Astrocyte (in vitro differentiated cells and primary cell): Measurements from ENCODE around the gene MIEF1. TPM values are rescaled to one million over a fixed set of nuclear protein-coding genes. Genes with fewer than 3 reads are reported as not detected.

Experiments
- DNase-seq: peaks from one replicate; pipeline ENCODE4 v3.0.0-alpha.2; 2010; ENCODE audit warnings: low read depth
- FAIRE-seq: peaks from 2 replicates; lab custom pipeline; 2011; peaks lifted over from hg19 to GRCh38; lab: Jason Lieb, UNC
- H2AFZ ChIP-seq: 2 replicates; pipeline ENCODE4 v1.6.0; 2012; ENCODE audit warnings: low read depth, low read length, inconsistent platforms
- H3K27ac ChIP-seq: 2 replicates; pipeline ENCODE4 v1.5.1; 2011; ENCODE audit warnings: low read depth, low read length, inconsistent platforms
- H3K27me3 ChIP-seq: 2 replicates; pipeline ENCODE4 v1.6.0; 2011; ENCODE audit warnings: low read length, inconsistent platforms; ENCODE audit not compliant: insufficient read depth
- H3K36me3 ChIP-seq: 2 replicates; pipeline ENCODE4 v1.5.1; 2011; ENCODE audit warnings: low read length, inconsistent platforms; ENCODE audit not compliant: insufficient read depth
- H3K4me1 ChIP-seq: 2 replicates; pipeline ENCODE4 v1.5.1; 2011; ENCODE audit warnings: low read length, inconsistent platforms; ENCODE audit not compliant: insufficient read depth
- H3K4me2 ChIP-seq: 2 replicates; pipeline ENCODE4 v1.6.0; 2012; ENCODE audit warnings: low read length, inconsistent platforms
- H3K4me3 ChIP-seq: 2 replicates; pipeline ENCODE4 v1.5.1; 2011; ENCODE audit warnings: low read depth, mild to moderate bottlenecking, low read length, inconsistent platforms; ENCODE audit not compliant: insufficient read depth
- H3K79me2 ChIP-seq: 2 replicates; pipeline ENCODE4 v1.6.0; 2012; ENCODE audit warnings: mild to moderate bottlenecking, low read length, inconsistent platforms; ENCODE audit not compliant: insufficient read depth
- H3K9ac ChIP-seq: 2 replicates; pipeline ENCODE4 v1.6.0; 2012; ENCODE audit warnings: mild to moderate bottlenecking, low read length, inconsistent platforms
- H3K9me3 ChIP-seq: 2 replicates; pipeline ENCODE4 v1.5.1; 2012; ENCODE audit warnings: low read depth, mild to moderate bottlenecking, low read length, inconsistent platforms; ENCODE audit not compliant: insufficient read depth
- H4K20me1 ChIP-seq: 2 replicates; pipeline ENCODE4 v1.6.0; 2012; ENCODE audit warnings: low read length, inconsistent platforms; ENCODE audit not compliant: insufficient read depth
- H3K27ac Mint-ChIP-seq: one replicate; pipeline ENCODE4 v1.8.0; 2021; ENCODE audit warnings: mild to moderate bottlenecking, mixed read lengths; ENCODE audit not compliant: unreplicated experiment
- H3K27me3 Mint-ChIP-seq: one replicate; pipeline ENCODE4 v1.8.0; 2021; ENCODE audit warnings: low read depth, mixed read lengths; ENCODE audit not compliant: unreplicated experiment
- H3K36me3 Mint-ChIP-seq: one replicate; pipeline ENCODE4 v1.8.0; 2021; ENCODE audit warnings: low read depth, mixed read lengths; ENCODE audit not compliant: unreplicated experiment
- H3K4me1 Mint-ChIP-seq: one replicate; pipeline ENCODE4 v1.8.0; 2021; ENCODE audit warnings: low read depth, mixed read lengths; ENCODE audit not compliant: unreplicated experiment
- H3K4me3 Mint-ChIP-seq: one replicate; pipeline ENCODE4 v1.8.0; 2021; ENCODE audit warnings: mild to moderate bottlenecking, moderate library complexity, mixed read lengths; ENCODE audit not compliant: unreplicated experiment
- H3K9me3 Mint-ChIP-seq: one replicate; pipeline ENCODE4 v1.8.0; 2021; ENCODE audit warnings: mild to moderate bottlenecking, mixed read lengths; ENCODE audit not compliant: unreplicated experiment
- EZH2 ChIP-seq: IDR thresholded peaks from 2 replicates; pipeline ENCODE4 v1.6.1; 2012; ENCODE audit warnings: mild to moderate bottlenecking, low read length, inconsistent platforms; ENCODE audit not compliant: insufficient read depth
- total RNA-seq: library from RNA; stranded (reverse); gene quantifications from 2 replicates; pipeline ENCODE4 v1.2.1, GENCODE V29; 2021
- TF ChIP-seq, protein P1 (sequence below): IDR thresholded peaks from 2 replicates; pipeline ENCODE4 v1.5.1; 2011; ENCODE audit warnings: low read depth, mild to moderate bottlenecking, inconsistent platforms, low read length, moderate library complexity; ENCODE audit not compliant: insufficient read depth

MIEF1 gene
- total RNA-seq, 1 donor from 2014 or later: 35.6 TPM

DNA sequence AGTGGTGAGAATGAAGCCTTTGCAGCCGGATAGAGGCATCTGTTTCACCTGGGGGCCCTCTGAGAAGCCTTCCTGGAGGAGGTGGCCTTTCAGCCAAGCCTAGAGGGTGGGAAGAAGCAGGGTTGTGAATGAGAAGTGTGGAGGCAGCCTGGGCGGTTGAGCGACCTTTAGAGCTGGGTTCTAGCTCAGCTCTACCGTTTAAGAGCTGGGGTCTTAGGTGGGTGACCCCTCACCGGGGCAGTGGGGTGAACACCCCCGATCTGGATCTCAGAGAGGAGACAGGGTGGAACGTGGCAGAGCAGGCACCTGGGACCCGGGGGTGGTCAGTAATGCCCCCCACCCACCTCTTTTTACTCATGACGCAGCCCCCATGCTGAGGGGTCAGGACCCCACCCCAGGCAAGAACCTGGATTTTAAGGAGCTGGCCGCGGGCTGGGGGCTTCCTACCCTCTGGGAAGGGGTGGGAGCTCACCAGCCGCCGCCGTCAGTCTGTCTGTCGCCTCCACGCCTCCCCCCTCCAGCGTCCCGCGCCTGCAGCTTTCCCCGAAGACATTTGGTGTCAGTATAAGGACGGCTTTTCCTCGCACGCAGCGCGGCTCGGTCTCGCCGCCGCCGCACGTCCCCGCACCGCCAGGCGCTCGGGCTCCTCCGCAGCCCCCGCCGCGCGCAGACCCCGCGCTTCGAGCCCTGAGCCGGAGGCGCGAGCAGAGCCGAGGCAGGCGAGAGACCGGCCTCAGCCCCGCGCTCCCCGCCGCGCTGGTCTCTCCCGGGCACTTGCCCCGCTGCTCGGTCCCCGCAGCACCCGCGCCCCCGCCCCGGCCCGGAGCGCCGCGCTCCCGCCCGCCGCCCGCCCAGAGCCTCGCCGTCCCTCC lies 55.1 kb downstream of the MIEF1 start:
- no peak for DNase-seq
- no peak for FAIRE-seq
- H3K79me2 ChIP-seq: no peaks in the 10 kb centered on the region
- no peaks in the 10 kb centered on the region for H3K36me3 ChIP-seq
- peak overlapping the region; percentile 59 for H3K4me2 ChIP-seq
- H3K9me3 ChIP-seq: no peaks in the 10 kb centered on the region
- H3K4me1 ChIP-seq: no peaks in the 10 kb centered on the region
- H3K4me3 ChIP-seq: no peak overlapping the region
- Mint-ChIP-seq H3K27ac (peak overlapping the region; percentile 91), H3K36me3 (peaks cover 3% of the 10 kb centered on the region), H3K27me3 (peaks cover 52% of the 10 kb centered on the region), H3K9me3 (no peaks in the 10 kb centered on the region), H3K4me3 (peak overlapping the region; percentile 76), H3K4me1 (no peaks in the 10 kb centered on the region)
- H3K9ac ChIP-seq: no peak overlapping the region
- no peaks in the 10 kb centered on the region for H4K20me1 ChIP-seq
- peaks cover 53% of the 10 kb centered on the region for H3K27me3 ChIP-seq
- H2AFZ ChIP-seq: no peak overlapping the region
- no peak for TF ChIP-seq EZH2
- TF ChIP-seq, protein P1, sequence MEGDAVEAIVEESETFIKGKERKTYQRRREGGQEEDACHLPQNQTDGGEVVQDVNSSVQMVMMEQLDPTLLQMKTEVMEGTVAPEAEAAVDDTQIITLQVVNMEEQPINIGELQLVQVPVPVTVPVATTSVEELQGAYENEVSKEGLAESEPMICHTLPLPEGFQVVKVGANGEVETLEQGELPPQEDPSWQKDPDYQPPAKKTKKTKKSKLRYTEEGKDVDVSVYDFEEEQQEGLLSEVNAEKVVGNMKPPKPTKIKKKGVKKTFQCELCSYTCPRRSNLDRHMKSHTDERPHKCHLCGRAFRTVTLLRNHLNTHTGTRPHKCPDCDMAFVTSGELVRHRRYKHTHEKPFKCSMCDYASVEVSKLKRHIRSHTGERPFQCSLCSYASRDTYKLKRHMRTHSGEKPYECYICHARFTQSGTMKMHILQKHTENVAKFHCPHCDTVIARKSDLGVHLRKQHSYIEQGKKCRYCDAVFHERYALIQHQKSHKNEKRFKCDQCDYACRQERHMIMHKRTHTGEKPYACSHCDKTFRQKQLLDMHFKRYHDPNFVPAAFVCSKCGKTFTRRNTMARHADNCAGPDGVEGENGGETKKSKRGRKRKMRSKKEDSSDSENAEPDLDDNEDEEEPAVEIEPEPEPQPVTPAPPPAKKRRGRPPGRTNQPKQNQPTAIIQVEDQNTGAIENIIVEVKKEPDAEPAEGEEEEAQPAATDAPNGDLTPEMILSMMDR: no peak
- no peak overlapping the region for H3K27ac ChIP-seq

DNA sequence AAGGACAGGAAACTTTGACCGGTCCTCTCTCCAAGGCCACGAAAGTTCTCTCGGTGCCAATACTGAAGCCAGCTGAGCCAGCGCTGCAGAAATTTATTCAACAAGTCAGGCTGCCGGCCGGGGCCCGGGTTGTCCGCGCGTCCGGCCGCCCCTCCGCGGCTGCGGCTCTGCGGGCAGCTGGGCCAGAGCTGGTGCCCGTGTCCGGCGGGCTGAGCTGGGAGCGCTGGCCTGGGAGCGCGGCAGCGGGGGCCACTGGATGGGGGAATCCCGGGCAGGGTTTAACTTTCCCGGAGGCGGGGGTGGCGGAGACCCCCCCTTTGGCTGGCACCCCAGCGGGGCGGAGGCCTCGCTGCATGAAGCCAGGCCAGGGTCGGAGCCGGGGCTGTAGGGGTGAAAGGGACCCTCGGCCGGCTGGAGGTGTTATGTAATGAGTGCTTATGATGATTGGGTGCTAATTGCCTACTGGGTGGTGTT lies 56.2 kb downstream of the MIEF1 start:
- H3K4me3 ChIP-seq: no peak overlapping the region

More for the DNA sequence above, 56.2 kb downstream of the MIEF1 start:
- Histone ChIP-seq H3K27ac (no peak overlapping the region), H3K36me3 (no peaks in the 10 kb centered on the region), H2AFZ (no peak overlapping the region), H3K27me3 (peaks cover 55% of the 10 kb centered on the region), H3K9ac (no peak overlapping the region), H3K9me3 (no peaks in the 10 kb centered on the region), H4K20me1 (no peaks in the 10 kb centered on the region), H3K4me2 (peak overlapping the region; percentile 19), H3K79me2 (no peaks in the 10 kb centered on the region), H3K4me1 (no peaks in the 10 kb centered on the region)
- FAIRE-seq (no peak), DNase-seq (no peak)
- no peak overlapping the region for H3K27ac Mint-ChIP-seq
- H3K4me3 Mint-ChIP-seq: peak overlapping the region; percentile 76
- peaks cover 3% of the 10 kb centered on the region for H3K36me3 Mint-ChIP-seq
- H3K27me3 Mint-ChIP-seq: peaks cover 44% of the 10 kb centered on the region
- TF ChIP-seq, protein P1: no peak
- peak; percentile 93 for TF ChIP-seq EZH2
- H3K9me3 Mint-ChIP-seq: no peaks in the 10 kb centered on the region
- H3K4me1 Mint-ChIP-seq: no peaks in the 10 kb centered on the region
